ENCODE data around the gene THOC6.
"Not testable (repeated sequence)": the region's sequence is repeated elsewhere in the genome, so short reads cannot be mapped to it uniquely, and the experiment has no call there.

THOC6 gene

GRCh38 chr16:3065069-3065741 is 41.4 kb downstream of the THOC6 start, which contains the start of gene IL32:
TSS of gene IL32 (plus strand) at chr16:3065640. CDS start at chr16:3065812, 172 bp downstream.
- peak within 1 kb of the TSS; percentile 56 for H3K4me3 ChIP-seq (ENCODE audit: low read depth, low read length)
- no peak for TF ChIP-seq CTCF (IDR thresholded peaks at IDR 0.05; ENCODE audit: low read depth, low read length)

- no peak for TF ChIP-seq CTCF (IDR thresholded peaks at IDR 0.05; ENCODE audit: low read depth, low read length)
- peak overlapping the region; percentile 56 for H3K4me3 ChIP-seq (ENCODE audit: low read depth, low read length)
Measured at GRCh38 chr16:3065742-3066439, 42.1 kb downstream of the THOC6 start.

GRCh38 chr16:3066440-3066748 is 42.6 kb downstream of the THOC6 start:
- TF ChIP-seq CTCF (IDR thresholded peaks at IDR 0.05; ENCODE audit: low read depth, low read length), result no peak
- peak overlapping the region; percentile 56; the same call in 1 of the 2 replicates for H3K4me3 ChIP-seq (ENCODE audit: low read depth, low read length)

GRCh38 chr16:3068487-3068886 is 44.7 kb downstream of the THOC6 start:
- no peak overlapping the region for H3K4me3 ChIP-seq (ENCODE audit: low read depth, low read length)
- no peak for TF ChIP-seq CTCF (IDR thresholded peaks at IDR 0.05; ENCODE audit: low read depth, low read length)

GRCh38 chr16:3069146-3069545 is 45.3 kb downstream of the THOC6 start:
- H3K4me3 ChIP-seq (ENCODE audit: low read depth, low read length), result not testable (repeated sequence)

- H3K4me3 ChIP-seq (ENCODE audit: low read depth, low read length), result no peak overlapping the region
- TF ChIP-seq CTCF (IDR thresholded peaks at IDR 0.05; ENCODE audit: low read depth, low read length), result no peak
Measured at GRCh38 chr16:3070608-3071111, 46.8 kb downstream of the THOC6 start.

GRCh38 chr16:3071655-3072054 is 47.8 kb downstream of the THOC6 start:
- H3K4me3 ChIP-seq (ENCODE audit: low read depth, low read length), result no peak overlapping the region
- no peak for TF ChIP-seq CTCF (IDR thresholded peaks at IDR 0.05; ENCODE audit: low read depth, low read length)

- not testable (repeated sequence) for H3K4me3 ChIP-seq (ENCODE audit: low read depth, low read length)
Measured at GRCh38 chr16:3072148-3072547, 48.3 kb downstream of the THOC6 start.

- not testable (repeated sequence) for H3K4me3 ChIP-seq (ENCODE audit: low read depth, low read length)
Measured at GRCh38 chr16:3072576-3073263, 48.9 kb downstream of the THOC6 start.

All from WI38 (cell line).